GM18505 (cell line): ENCODE measurements around the gene ADCY6.

ENCODE experiments used
- ATAC-seq: cut with Tn5 transposase; IDR thresholded peaks from one replicate; pipeline ENCODE4 v1.9.1; 2021; ENCODE audit not compliant: unreplicated experiment
- POLR2A ChIP-seq: IDR thresholded peaks from 4 replicates; pipeline ENCODE4 v1.6.1; 2011; ENCODE audit warnings: borderline replicate concordance; ENCODE audit not compliant: insufficient read depth, insufficient read length; ENCODE audit errors: extremely low read depth

ADCY6 gene

DNA sequence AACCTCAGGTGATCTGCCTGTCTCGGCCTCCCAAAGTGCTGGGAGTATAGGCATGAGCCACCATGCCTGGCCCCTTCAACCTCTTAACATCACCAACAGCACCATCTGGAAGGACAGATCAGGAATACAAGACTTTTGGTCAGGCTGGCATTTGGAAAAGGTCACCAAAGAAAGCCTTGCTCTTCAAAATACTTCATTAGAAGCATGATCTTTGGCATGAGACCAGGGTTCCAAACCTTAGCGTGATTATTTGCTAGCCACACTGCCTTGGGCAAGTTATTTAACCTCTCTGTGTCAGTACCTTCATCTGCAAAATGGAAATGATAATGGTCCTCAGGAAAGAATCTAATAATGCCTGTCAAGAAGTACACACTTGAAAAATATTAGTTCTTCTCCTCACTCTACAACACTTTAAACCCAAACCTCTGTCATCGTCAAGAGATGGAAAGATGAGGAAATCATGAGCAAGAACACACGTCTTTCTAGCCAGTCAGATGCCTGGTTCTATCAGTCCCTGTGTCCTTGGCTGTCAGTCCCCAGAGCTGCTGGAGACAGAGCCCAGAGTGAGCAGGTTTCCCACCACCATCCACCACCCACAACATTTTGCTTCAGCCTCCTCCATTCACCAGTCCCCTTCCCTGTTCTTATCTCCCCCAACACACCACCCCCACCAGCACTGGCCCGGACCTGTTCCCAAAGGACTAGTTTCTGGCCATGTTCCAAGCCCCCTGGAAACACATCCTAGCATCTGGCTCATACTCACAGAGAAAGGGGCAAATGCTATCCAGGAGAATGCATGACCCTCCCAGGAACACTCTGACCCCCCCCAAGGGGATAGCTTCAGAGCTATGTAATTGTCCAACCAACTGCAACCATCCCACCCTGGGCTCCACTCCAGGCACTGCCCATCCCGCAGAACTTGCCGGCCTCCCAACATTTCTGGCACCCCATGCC, 2.0 kb downstream of the ADCY6 start:
- no peak for TF ChIP-seq POLR2A
- no peak for ATAC-seq

DNA sequence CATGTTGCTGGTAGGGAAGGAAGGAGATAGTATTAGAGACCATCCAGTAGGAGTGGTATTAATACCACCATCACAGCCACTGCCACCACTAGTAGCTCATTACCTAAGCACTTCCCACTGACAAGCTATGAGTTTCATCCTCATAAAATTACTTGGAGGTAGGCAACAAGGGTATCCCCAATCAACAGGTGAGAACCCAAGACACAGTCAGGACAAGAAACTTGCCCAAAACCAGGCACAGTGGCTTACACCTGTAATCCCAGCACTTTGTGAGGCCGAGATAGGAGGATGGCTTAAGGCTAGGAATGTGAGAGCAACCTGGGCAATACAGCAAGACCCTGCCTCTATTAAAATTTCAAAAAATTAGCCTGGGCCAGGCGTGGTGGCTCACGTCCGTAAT, 5.5 kb downstream of the ADCY6 start:
- no peak for TF ChIP-seq POLR2A
- no peak for ATAC-seq

DNA sequence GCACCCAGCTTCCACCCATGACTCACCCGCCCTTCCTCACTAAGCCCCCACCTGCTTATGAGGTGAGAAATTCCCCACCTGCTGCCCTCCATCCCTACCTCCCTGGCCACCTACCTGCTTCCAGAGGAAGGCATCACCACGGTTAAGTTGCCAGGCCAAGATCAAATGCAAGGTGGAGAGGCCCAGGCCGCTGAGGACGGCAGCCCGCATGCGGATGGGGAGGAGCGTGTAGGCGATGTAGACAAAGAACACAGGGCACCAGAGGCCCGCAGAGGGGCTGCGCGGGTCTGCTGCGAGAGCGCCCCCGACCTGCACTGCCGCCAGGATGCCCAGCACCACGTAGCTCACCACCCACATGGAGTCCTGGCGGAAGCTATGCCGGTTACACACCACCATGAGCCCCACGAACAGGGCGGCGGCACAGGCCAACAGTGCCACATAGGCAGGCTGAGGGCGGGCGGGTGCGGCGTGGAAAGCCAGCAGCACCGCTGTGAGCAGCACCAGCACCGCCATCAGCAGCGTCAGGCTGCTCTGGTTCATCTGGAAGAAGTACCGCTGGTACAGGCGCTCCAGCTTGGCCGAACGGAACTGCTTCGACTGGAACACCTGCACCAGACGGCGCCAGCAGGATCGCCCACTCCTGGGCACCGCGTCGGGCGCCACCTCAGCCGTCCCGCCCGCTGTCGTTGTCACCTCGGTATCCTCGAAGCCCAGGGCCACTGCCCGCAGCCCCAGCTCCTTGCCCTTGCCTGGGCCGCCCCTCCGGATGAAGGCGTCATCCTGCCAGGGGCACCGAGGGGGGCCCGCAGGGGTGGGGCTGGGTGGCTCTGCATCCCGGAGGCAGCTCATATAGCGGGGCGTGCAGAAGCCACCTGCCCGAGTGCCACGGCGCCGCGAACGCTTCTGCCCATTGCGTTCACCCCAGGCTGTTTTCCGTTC, 6.2 kb downstream of the ADCY6 start:
- no peak for ATAC-seq
- TF ChIP-seq POLR2A, result no peak

DNA sequence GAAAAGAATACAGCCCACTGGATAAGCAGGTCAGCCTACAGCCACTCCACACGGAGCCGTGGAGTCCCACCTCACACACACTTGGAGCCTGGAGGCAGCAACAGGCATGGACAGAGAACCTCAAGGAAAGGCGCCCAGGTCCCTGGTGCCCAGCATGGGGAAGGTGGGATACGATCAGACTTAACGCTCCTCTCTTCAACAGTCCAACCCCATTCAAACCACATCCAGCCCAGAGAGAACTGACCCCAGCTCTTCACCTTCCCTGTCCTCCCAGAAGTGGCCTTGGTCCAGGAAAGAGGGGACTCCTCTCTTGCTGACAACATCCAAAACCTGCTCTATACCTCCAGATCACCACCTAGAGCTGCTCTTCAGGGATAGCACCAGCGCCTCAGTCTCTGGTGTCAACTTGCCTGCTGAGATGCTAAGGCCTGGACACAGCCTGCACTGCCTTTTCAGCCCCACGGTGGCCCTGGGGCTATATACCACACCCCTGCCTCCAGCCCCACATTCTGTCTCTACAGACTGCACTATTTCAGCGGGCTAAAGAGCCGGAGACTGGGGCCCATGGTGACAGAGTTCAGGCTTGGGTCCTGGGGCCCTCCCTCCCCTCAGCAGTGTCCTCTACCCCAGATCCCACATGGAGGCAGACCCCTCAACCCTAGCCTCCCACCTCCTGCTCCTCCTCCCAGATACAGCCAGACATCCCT, 7.0 kb downstream of the ADCY6 start:
- ATAC-seq, result no peak
- TF ChIP-seq POLR2A, result no peak

DNA sequence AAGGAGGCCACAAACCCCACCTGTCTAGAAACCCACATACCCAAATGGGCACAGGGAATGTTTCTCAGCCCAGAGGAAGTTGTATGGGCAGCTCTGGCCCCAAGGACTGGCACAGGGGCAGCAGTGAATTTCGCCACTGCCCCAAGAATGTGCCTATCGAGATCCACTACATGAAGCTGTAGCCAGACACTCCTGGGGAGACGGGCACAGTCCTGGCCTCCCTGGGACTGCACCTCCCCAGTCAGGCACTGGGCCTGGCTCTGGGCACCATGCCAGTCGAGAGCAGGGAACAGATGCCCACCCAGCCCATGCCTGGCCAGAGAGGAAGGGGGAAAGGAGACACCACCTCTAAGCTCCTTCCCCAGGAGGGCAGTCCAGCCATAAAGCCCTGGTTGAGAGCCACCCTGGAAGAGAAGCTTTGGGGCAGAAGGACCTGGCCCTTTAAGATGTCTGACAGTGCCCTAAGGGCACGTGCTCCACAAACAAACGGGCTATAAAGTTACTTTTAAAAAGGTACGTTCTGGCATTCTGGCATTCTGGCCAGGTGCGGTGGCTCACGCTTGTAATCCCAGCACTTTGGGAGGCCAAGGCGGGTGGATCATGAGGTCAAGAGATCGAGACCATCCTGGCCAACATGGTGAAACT, 8.4 kb downstream of the ADCY6 start:
- no peak for TF ChIP-seq POLR2A
- no peak for ATAC-seq

DNA sequence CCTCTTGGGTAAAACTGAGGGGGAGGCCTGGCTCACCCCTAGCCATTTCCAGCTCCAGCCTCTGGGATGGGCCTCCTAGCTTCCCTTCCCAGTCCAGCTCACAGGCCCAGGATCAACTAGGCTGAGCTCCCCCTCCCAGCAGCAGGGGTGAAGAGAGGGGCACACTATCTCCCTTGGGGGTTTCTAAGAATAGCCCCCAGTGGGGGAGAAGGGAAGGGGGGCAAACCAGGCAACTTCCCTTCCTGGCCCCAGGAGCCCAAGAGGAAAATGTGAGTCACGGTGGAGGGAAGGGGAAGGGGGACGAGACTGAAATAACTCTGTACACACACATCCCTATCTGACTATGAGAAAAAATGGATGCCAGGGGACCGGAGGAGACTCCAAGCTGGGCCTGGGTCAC, 9.0 kb downstream of the ADCY6 start:
- TF ChIP-seq POLR2A, result no peak
- no peak for ATAC-seq

DNA sequence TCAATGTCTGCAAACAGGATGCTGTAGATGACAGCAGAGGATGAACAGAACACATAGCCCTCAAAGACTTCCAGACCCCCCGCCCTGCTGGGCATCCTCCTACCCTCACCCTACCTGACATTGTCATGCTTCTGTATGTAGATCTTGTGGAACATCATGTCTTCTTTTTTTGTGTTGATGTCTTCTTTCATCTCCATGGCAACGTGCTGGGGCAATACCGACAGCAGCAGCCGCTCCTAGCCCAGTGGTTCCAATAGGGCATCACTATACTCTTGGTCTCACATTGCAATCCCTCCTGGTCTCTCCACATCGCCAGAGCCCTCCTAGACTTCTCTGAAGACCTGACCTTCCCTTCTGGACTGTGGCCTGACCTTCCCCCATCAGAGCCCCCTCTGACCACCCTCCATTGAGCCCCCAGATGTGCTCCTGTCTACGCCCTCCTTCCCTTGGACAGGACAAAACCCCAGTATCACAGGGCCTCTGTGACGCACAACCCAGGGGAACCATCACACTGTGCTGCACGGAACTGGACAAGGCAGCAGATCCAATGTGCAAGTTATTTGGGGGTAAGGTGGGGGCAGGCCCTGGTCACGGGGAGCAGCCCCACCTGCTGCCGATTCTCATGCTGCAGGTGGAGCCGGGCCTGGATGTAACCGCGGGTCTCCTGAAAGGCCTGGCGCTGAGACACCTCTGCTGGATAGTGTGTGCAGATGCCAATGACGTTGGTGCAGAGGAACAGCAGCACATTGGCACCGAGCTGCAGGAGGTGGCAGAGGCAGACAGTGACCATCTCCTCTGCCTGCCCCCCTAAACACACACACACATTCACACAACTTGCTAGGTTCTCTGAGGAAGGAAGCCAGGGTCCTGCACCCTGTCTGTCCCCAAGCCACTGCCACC, 11.1 kb downstream of the ADCY6 start:
- ATAC-seq, result no peak
- TF ChIP-seq POLR2A, result no peak

DNA sequence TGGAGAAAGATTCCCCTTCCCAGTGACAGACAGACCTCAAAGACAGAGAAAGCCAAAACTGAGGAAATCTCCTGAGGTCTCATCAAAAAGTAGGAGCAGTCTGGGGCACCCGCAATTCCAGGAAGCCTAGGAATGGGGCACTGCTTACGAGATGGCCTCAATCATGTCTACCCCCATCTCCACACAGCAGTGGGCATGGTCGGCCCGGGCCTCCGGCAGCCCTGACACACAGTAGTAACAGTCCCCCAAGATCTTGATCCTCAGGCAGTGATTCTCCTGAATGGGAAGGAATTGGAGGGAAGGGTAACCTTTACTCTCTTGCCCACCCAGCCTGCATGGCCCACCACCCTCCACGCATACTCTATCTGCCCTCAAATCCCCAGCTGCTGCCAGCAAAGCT, 11.9 kb downstream of the ADCY6 start:
- no peak for ATAC-seq
- no peak for TF ChIP-seq POLR2A

DNA sequence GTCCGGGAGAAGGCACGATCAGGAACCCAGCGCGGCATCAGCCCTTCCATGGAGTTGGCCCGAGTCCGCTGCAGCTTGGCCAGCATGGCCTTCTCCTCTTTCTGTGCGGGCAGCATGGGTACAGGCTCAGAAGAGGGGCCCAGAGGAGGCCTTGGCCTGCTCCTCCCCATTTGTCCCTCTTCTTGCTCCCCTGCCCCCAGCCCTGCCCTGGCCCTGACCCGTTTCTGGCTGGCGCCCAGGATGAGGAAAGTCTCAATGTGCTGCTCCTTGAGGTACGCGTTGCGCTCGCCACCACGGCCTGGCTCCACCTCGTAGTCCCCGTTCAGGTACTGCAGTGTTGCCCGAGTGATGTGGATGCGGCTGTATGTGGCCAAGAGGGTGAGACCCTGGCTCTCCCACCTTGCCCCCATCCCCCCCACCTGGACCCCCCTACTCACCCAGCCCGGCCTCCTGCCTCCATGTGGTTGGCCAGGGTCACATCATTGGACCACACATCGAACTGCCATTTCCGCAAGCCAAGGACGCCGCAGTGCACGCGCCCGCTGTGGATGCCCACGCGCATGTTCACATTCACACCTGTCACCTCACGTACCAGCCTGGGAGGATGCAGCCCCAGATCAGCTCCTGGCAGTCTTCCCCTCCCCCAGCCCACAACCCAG, 12.8 kb downstream of the ADCY6 start:
- no peak for TF ChIP-seq POLR2A
- ATAC-seq, result no peak

DNA sequence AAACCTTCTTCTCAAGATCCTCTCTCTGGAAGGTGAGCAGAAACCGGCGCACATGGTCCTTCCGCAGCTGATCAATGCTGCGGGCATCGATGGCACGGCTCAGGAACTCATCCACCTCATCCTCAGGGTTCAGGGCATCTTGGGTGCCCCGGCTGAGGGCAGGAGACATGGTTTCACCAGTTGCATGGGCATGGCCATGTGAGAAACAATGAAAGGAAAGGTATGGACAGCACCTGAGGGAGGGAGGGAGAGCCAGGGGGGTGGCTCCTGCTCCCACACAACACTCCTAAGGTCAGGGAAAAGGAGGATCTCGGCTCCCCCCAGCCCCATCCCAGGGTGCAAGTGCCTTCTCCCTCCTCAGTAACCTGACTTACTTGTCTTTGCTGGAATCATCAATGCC, 13.6 kb downstream of the ADCY6 start:
- ATAC-seq, result no peak
- no peak for TF ChIP-seq POLR2A

DNA sequence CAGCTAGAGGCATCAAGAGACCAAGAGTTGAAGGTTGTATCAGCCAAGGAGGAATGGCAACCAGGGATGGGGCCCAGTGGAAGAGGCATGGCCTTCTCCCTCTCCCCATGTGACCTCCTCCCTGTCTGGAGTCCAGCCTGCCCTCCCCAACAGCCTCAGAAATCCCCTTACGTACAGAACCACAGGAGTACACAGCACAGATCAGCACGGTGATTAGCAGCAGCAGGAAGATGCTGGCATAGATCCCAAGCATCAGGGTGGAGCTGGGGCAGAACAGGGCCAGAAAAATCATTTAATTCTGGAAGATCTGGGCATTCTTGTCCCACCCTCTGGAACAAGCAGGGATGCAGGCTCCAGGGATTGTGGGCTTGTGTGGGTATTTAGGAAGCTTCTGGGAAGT, 14.4 kb downstream of the ADCY6 start:
- TF ChIP-seq POLR2A, result no peak
- ATAC-seq, result no peak
